HG03442 (cell line): ENCODE measurements around the gene DNAJC10.
"Not testable (repeated sequence)": the region's sequence is repeated elsewhere in the genome, so short reads cannot be mapped to it uniquely, and the experiment has no call there.

Experiments
- ATAC-seq: cut with Tn5 transposase; IDR thresholded peaks from one replicate; pipeline ENCODE4 v1.9.1; 2021; ENCODE audit warnings: mild to moderate bottlenecking, moderate library complexity; ENCODE audit not compliant: unreplicated experiment

The DNAJC10 gene

DNA sequence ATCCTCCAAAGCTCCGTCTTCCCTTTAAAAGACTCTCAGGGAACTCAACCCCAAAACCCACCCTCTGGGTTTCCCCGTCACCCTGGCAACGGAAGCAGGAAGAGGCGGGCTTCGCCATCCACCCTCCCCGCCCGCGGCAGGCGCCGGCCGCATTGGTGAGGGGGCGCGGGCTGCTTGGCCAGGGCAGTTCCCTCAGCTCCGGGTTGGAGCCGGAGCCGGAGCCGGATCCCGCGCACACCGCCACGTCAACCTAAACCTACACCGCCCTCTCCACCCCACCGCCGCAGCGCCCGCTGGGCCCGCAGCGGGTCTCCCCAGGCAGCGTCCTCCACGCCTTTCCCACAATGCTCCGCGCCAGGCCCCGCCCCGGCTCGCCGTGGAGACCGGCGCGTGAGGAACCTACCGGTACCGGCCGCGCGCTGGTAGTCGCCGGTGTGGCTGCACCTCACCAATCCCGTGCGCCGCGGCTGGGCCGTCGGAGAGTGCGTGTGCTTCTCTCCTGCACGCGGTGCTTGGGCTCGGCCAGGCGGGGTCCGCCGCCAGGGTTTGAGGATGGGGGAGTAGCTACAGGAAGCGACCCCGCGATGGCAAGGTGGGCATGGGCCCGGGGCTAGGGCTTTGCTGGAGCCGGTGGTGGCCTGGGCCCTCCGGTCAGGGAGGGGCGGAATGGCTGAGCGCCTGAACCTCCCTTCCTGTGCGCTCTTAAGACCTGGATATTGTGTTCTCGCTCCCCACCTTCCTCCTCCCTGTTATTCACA is at the start of gene DNAJC10:
DNAJC10 (plus strand) TSS at position 366 of the 758 bp plus-strand sequence. CDS start 1,830 bp downstream, outside the sequence.
- peak; percentile 84 for ATAC-seq

DNA sequence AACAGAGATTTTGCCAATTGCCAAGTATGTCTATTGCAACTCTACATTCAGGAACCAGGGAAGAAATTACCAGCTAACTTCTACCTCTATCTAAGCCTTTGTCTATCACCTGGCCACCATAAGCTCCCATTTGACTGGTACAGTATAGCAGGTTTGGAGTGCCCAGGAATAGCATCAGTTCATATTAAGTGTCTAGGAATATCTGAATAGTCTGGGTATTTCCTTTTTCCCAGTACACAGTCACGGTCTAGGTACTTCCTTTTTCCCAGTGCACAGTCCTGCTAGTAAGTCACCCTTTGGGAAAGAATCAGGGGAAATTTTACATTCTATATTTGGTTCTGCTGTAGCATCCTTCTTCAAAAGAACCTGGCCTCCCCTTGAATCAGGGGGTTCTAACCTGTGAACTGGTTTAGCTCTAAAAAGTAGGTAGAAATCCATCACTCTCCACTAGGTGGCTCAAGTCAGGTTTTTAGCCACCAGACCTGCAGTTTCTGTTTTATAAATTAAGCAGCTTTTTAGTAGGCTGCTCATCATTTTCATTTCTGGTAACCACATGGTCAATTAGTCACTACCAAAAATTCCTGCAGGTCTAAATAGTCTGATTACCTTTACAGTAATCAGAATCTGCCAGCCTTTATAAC is 49.3 kb upstream of the DNAJC10 start:
- ATAC-seq = peak; percentile 83

- ATAC-seq = peak; percentile 32
Measured at GRCh38 chr2:182667315-182667695, 48.8 kb upstream of the DNAJC10 start.

DNA sequence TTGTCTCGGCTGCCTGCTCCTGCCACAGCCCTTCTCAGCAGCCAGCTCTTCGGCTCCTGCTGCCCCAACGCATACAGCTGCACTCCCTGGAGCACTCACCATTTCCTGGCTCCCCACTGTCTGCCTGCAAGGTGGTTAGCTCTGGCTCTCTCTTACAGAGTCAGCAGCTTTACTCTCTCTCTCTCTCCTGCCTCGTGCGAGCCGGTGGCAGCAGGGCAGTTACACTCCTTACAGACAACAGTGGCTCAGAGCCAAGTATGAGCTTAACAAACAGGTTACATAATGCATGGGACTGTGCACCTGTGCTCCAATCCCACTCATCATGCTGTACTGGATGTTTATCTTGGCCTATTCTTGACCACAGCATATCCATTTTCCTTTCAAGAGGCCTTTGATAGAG is 47.4 kb upstream of the DNAJC10 start:
- no peak for ATAC-seq

DNA sequence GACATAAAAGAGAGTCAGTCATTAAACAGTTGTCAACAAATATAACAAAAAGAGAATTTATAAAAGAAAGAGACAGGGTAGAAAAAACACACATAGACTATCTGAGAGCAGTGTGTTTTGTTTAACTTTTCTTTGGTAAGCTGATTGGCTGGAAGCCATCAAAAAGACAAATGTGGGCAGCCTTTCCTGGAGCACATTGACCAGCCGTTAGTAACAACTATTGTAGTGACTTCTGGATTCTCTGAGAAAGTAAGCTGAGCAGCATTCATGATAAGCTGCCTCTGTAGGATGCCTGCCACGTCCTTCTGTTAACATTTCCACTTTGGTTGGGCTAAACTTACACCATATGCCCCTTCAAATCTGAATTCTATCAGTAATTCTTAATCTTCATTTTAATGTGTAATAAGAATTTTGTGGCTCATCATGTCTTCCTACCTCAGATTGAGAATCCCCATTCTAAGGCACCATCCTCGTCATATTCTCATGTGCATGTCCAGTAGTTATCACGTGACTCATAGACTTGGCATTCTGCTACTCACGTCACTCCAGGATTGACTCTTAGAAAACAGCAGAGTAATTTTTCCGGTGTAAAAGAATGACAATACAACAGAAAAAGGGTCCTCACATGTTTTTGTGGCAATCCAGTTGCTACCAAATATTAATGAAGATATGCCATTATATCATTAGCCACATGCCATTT is 43.4 kb upstream of the DNAJC10 start:
- ATAC-seq = no peak

- ATAC-seq = no peak
Measured at GRCh38 chr2:182680837-182681236, 35.2 kb upstream of the DNAJC10 start.

GRCh38 chr2:182682210-182682609 is 33.8 kb upstream of the DNAJC10 start:
- ATAC-seq = no peak

GRCh38 chr2:182685559-182685958 is 30.5 kb upstream of the DNAJC10 start:
- ATAC-seq = no peak

- ATAC-seq = not testable (repeated sequence)
Measured at GRCh38 chr2:182686763-182687162, 29.3 kb upstream of the DNAJC10 start.

DNA sequence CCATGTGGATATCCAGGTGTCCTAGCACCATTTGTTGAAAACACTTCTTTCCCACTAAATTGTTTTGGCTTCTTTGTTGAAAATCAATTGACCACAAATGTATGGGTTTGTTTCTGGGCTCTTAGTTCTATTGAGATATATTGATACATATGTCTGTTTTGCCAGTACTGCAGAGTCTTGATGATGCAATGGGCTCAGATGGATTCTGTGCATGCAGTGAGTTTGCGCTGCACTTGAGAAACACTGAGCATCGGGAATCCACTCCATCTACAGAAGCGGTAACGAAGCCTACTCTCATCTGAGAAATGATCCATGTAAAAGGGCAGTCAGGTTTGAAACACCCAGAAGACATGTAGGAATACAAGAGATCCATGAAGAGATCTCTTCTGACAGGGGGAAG is 21.9 kb upstream of the DNAJC10 start:
- ATAC-seq = no peak

DNA sequence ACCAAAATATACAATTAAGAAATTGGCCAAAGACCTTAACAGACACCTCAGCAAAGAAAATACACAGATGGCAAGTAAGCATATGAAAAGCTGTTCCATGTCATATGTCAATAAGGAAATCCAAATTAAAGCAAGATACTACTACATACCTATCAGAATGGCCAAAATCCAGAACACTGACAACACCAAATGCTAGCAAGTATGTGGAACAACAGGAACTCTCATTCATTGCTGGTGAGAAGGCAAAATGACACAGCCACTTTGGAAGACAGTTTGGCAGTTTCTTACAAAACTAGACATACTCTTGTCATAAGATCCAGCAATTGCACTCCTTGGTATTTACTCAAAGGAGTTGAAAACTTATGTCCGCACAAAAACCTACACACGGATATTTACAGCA is 20.3 kb upstream of the DNAJC10 start:
- no peak for ATAC-seq

DNA sequence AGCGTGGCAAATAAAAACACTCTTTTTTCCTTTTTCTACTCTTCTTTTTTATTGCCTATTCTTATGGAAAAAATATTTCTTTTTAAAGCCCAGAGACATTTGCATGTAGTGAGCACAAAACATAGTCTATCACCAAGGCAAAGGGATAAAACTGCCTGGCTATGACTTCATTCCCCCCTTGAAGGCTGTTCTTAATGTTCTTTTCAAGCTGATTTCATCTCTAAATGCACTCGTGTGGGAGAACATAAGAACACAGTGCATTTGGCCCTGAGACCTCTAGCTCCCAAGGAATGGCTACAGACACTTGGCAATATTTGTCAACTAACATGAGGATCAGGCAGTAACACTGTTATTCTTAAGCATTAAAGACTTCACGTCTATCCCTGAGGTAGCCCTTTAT is 17.4 kb upstream of the DNAJC10 start:
- no peak for ATAC-seq

DNA sequence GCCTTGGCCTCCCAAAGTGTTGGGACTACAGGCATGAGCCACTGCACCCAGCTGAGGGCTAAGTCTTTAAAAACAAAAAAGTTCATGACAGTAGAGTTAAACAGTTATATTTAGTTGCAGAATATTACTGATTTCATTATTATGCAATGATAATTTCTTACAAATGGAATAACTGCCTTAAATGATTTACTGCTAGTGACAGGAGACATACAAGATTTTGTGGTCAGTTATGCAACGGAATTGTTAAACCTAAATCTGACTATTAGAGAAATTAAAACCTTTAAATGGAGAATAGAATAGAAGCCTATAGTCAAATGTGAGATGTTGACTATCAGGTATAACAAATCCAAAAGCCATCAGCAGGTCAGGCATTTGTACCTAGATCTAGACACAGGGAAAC is 10.3 kb upstream of the DNAJC10 start:
- ATAC-seq = no peak

- ATAC-seq = no peak
Measured at GRCh38 chr2:182706751-182707150, 9.3 kb upstream of the DNAJC10 start.

GRCh38 chr2:182713601-182714000 is 2.5 kb upstream of the DNAJC10 start:
- ATAC-seq = no peak

DNA sequence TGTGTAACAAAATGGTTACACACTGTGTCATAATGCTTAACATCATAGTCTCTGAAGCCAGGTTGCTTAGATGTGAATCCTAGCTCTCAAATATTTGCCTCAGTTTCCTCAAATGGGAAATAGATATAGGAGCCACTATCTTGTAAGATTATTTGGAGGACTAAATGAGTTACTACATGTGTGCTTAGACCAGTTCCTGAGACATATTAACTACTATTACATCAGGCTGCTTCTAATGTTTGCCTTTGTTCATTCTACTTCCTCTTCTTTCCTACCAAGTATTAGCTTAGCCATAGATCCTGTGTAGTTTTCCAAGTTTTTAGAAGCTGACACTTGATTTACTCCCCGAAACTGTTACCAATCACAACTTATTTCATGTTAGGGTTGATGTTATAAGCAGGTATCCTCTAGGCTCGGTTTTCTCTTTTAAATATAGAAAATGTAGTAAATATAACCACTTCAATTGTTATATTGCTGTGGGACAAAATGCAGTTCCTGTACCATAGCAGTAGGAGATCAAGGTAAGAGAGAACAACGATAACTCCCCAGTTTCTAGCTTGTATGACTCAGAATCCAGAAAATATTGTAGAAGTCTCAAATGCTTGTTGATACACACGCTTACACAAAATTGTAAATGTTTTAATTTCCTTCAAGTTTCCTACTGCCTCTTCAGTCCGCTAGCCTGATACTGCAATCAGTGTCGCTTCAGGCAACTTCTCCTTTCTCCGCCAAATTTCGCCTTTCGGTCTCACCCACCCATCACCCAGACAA is 751 bp upstream of the DNAJC10 start:
- ATAC-seq = no peak

- no peak for ATAC-seq
Measured at GRCh38 chr2:182716650-182716979, 558 bp downstream of the DNAJC10 start.

DNA sequence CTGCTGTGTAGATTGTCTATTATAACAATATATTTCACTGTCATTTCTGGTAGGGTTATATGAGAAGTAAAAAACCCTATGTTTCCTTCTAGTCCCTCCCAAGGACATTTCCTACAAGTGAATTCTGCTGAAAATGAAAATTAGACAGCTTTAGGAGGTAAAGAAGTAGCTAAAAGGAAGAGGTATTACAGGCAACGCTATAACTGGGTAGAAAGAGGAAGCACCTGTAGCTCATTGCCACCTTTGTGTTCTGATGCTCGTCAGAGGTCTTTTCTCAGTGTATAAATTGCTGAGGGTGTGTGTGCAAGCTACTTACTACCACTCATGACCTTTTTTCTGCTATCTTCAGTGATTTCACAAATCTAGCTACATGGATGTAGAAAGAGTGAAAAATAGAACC is 1.4 kb downstream of the DNAJC10 start:
- peak; percentile 23 for ATAC-seq

DNA sequence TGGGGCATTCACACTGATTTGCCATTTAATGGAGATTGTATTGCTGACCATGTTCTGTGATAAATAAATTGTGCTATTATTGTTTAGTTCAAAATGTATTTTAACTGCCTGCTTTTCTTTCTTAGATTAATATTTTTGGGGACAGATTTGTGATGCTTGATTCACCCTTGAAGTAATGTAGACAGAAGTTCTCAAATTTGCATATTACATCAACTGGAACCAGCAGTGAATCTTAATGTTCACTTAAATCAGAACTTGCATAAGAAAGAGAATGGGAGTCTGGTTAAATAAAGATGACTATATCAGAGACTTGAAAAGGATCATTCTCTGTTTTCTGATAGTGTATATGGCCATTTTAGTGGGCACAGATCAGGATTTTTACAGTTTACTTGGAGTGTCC is 1.8 kb downstream of the DNAJC10 start:
- ATAC-seq = no peak

DNA sequence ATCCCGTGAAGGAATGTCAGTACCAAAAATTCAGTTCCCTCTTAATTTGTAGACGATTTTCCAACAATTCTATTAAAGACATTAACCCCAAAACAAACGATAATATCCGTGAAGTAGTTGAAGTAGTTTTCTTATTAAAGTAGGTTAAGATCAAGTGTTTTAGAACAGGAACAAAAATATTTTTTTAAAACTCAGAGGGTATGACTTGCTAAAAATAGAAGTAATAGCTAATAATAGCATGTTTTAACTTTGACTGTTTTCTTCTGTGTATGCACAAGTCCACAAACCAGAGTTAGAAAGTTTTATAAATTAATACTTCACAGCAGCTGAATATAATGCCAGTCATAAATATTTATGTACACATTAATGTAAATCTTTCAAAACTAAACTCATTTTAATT is 2.4 kb downstream of the DNAJC10 start:
- ATAC-seq = no peak

GRCh38 chr2:182719116-182719515 is 3.1 kb downstream of the DNAJC10 start:
- ATAC-seq = not testable (repeated sequence)
